ENCODE results near the gene WNT16. TPM values are rescaled to one million over a fixed set of nuclear protein-coding genes. Genes with fewer than 3 reads are reported as not detected.
A peak's percentile ranks its signal among the peaks of the same experiment; 100 is the strongest.
"Not testable (repeated sequence)": the region's sequence is repeated elsewhere in the genome, so short reads cannot be mapped to it uniquely, and the experiment has no call there.

The WNT16 gene
- total and polyA plus RNA-seq, 4 donors, result 2.8 to 12.0 (median 4.1) TPM

DNA sequence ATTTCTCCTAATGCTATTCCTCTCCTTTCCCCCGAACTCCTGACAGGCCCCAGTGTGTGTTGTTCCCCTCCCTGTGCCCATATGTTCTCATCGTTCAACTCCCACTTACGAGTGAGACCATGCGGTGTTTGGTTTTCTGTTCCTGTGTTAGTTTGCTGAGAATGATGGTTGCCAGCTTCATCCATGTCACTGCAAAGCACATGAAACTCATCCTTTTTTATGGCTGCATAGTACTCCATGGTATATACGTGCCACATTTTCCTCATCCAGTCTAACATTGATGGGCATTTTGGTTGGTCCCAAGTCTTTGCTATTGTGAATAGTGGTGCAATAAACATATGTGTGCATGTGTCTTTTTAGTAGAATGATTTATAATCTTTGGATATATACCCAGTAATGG, 38.9 kb upstream of the WNT16 start:
- H3K27me3 ChIP-seq (ENCODE audit: control insufficient read depth, insufficient read depth, low read length); DNase-seq (ENCODE audit: low read depth in 4 of 6, low spot score in 6 of 6); H3K4me3 ChIP-seq (ENCODE audit: low read depth, low read length); H3K4me1 ChIP-seq (ENCODE audit: control insufficient read depth, insufficient read depth, low read length); H3K27ac ChIP-seq (ENCODE audit: low read depth, low read length); H3K36me3 ChIP-seq (ENCODE audit: control insufficient read depth, insufficient read depth, low read length); H3K9me3 ChIP-seq (ENCODE audit: control insufficient read depth, insufficient read depth, low read length): not testable (repeated sequence)
- WGBS (ENCODE audit: insufficient coverage), result no CpG with 5 or more reads among the region's 5 CpGs

DNA sequence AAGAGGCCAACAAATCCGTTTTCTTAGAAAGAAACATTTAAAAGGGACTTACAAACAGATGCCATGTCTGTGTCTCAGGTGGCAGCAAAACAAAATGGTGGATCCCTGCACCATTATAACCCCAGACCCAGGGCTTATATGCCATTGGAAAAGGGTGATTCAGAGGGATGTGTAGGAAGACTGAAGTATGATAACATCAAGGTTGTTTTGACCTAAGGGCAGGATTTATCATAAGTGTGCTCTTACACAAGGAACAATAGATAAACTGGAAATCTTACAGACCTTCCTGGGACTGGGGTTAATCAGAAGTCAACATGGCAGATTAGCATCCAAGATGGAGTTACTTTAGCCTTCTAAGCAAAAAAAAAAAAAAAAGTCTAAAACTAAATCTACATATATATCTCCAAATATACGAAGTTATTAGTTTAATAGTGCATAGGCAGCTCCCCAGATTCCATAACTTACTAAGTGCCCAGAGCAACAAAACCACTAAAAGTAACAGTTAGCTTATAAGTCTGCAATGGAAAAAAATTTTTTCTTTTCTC, 34.3 kb upstream of the WNT16 start:
- Histone ChIP-seq H3K27ac (ENCODE audit: low read depth, low read length) (no peak overlapping the region), H3K27me3 (ENCODE audit: control insufficient read depth, insufficient read depth, low read length) (no peaks in the 10 kb centered on the region), H3K9me3 (ENCODE audit: control insufficient read depth, insufficient read depth, low read length) (no peaks in the 10 kb centered on the region), H3K4me1 (ENCODE audit: control insufficient read depth, insufficient read depth, low read length) (no peaks in the 10 kb centered on the region), H3K4me3 (ENCODE audit: low read depth, low read length) (no peak overlapping the region), H3K36me3 (ENCODE audit: control insufficient read depth, insufficient read depth, low read length) (no peaks in the 10 kb centered on the region)
- no peak for DNase-seq (ENCODE audit: low read depth in 4 of 6, low spot score in 6 of 6)
- WGBS (ENCODE audit: insufficient coverage), result no CpG with 5 or more reads among the region's 2 CpGs

DNA sequence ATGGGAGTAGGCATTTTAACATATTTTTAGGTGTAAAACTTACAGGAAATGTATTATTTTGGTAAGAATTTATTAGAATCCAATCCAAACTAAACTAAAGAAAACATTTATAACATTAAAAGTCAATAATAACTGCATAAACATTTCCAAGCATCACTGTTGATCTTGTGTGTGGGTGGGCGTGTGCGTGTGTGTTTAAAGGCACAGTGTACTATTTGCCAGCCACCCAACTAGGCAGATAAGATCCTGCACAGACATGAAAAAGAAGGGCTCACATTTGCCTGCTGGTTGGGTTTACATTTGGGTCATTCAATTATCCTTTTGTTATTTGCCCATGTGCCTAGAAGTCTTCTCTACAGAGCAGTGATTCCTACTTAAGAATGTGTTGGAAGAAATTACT, 31.0 kb upstream of the WNT16 start:
- H3K4me1 ChIP-seq (ENCODE audit: control insufficient read depth, insufficient read depth, low read length), result no peaks in the 10 kb centered on the region

DNA sequence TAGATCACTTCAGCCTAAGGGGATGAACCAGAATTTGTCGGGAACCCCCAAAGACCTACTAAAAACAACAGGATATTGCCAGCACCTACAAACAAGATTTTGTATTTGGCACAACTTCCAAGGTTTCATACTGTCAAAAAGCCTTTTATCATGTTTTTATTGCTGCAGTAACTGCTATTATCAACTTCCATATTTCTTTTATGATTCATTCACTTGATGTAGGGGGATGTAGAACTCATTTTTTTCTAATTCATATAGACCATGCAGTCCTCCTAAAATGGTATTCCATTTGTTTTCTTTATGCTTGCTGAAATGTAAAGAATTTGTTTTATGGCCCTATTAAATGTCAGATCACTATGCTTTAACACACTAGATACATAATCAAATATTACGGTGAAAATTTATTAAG, 30.0 kb upstream of the WNT16 start:
- H3K27me3 ChIP-seq (ENCODE audit: control insufficient read depth, insufficient read depth, low read length), result no peaks in the 10 kb centered on the region
- WGBS (ENCODE audit: insufficient coverage), result 86% methylated on average over 1 of the region's 2 CpGs
- no peaks in the 10 kb centered on the region for H3K9me3 ChIP-seq (ENCODE audit: control insufficient read depth, insufficient read depth, low read length)
- H3K27ac ChIP-seq (ENCODE audit: low read depth, low read length), result no peak overlapping the region
- H3K4me1 ChIP-seq (ENCODE audit: control insufficient read depth, insufficient read depth, low read length), result no peaks in the 10 kb centered on the region
- H3K36me3 ChIP-seq (ENCODE audit: control insufficient read depth, insufficient read depth, low read length), result no peaks in the 10 kb centered on the region
- no peak for DNase-seq (ENCODE audit: low read depth in 4 of 6, low spot score in 6 of 6)
- H3K4me3 ChIP-seq (ENCODE audit: low read depth, low read length), result no peak overlapping the region

More for the DNA sequence above, 31.0 kb upstream of the WNT16 start:
- H3K27ac ChIP-seq (ENCODE audit: low read depth, low read length), result no peak overlapping the region
- no peaks in the 10 kb centered on the region for H3K27me3 ChIP-seq (ENCODE audit: control insufficient read depth, insufficient read depth, low read length)
- no peak overlapping the region for H3K4me3 ChIP-seq (ENCODE audit: low read depth, low read length)
- H3K36me3 ChIP-seq (ENCODE audit: control insufficient read depth, insufficient read depth, low read length), result no peaks in the 10 kb centered on the region
- no CpG with 5 or more reads among the region's 2 CpGs for WGBS (ENCODE audit: insufficient coverage)
- H3K9me3 ChIP-seq (ENCODE audit: control insufficient read depth, insufficient read depth, low read length), result no peaks in the 10 kb centered on the region
- no peak for DNase-seq (ENCODE audit: low read depth in 4 of 6, low spot score in 6 of 6)

DNA sequence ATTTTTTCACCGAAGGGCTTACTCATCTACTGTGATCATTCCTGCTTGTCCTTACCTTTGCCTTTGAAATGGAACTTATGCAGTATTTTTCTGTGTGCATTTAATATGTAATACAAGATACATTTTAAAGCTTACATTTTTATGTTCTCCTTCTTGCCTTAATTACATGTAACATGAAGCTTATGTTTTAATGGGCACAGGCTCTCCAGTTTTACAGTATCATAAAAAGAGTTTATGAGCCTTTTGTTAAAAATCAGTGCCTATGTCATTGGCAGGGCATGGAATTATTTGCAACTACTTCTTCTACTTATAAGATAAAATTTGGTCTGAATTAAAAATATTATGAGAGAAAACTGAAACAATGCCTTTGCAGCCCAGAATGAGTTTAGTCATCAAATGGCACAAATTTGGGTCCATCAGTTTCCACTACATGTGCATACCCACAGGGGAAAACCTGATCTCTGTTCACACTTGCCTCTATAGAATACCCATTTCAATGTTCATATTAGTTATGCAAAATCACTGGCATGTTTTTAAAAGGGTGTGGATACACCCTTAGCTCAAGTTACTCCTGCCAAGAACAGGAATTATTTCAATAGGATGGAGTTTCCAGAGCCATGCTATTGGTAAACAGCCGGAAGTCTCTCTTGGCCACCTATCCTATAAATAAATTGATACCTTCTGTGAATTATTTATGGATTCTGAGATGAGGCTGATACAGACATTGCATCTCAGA, 27.9 kb upstream of the WNT16 start:
- Histone ChIP-seq H3K27me3 (ENCODE audit: control insufficient read depth, insufficient read depth, low read length) (no peaks in the 10 kb centered on the region), H3K9me3 (ENCODE audit: control insufficient read depth, insufficient read depth, low read length) (no peaks in the 10 kb centered on the region), H3K36me3 (ENCODE audit: control insufficient read depth, insufficient read depth, low read length) (no peaks in the 10 kb centered on the region), H3K4me3 (ENCODE audit: low read depth, low read length) (no peak overlapping the region), H3K4me1 (ENCODE audit: control insufficient read depth, insufficient read depth, low read length) (no peaks in the 10 kb centered on the region), H3K27ac (ENCODE audit: low read depth, low read length) (no peak overlapping the region)
- no peak for DNase-seq (ENCODE audit: low read depth in 4 of 6, low spot score in 6 of 6)
- WGBS (ENCODE audit: insufficient coverage), result no CpG with 5 or more reads among the region's 2 CpGs

DNA sequence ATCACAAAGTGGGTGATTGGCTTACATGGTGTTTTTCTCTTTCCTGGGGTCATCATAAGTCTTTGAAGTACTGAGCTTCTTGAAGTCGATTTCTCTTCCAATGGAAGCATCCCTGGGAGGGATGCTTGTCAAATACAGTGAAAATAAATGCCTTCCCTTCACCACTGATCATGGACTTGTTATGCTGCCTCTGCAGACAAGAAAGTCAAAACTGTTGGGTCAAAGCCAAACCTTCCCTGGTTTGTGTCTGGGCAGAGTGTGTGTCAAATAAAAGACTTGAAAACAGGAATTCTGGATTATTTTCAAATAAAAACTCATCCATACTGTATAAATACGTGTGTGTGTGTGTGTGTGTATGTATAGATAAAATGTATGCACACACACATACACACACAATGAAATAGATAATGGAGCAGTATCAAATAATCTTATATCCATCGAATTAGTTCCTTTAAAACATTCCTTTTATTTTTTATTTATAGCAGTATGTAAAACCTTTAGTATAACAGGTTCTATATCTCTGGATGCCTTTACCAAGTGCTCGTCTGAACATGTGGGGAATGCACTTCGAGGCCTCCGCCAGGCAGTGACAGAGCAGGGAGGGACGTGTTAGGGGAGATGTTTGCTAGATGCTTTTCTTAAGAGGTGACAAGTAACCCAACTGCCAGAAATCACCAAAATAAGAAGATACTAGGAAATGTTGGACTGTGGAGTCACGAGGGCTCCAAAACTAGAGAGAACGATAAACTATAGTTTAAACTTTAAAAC, 27.2 kb upstream of the WNT16 start:
- Histone ChIP-seq H3K27ac (ENCODE audit: low read depth, low read length) (no peak overlapping the region), H3K4me3 (ENCODE audit: low read depth, low read length) (no peak overlapping the region), H3K9me3 (ENCODE audit: control insufficient read depth, insufficient read depth, low read length) (no peaks in the 10 kb centered on the region), H3K36me3 (ENCODE audit: control insufficient read depth, insufficient read depth, low read length) (no peaks in the 10 kb centered on the region), H3K27me3 (ENCODE audit: control insufficient read depth, insufficient read depth, low read length) (no peaks in the 10 kb centered on the region), H3K4me1 (ENCODE audit: control insufficient read depth, insufficient read depth, low read length) (no peaks in the 10 kb centered on the region)
- peak in 1 of 6 donors; percentile 44 for DNase-seq (ENCODE audit: low read depth in 4 of 6, low spot score in 6 of 6)
- WGBS (ENCODE audit: insufficient coverage), result 100% methylated on average over 2 of the region's 9 CpGs

DNA sequence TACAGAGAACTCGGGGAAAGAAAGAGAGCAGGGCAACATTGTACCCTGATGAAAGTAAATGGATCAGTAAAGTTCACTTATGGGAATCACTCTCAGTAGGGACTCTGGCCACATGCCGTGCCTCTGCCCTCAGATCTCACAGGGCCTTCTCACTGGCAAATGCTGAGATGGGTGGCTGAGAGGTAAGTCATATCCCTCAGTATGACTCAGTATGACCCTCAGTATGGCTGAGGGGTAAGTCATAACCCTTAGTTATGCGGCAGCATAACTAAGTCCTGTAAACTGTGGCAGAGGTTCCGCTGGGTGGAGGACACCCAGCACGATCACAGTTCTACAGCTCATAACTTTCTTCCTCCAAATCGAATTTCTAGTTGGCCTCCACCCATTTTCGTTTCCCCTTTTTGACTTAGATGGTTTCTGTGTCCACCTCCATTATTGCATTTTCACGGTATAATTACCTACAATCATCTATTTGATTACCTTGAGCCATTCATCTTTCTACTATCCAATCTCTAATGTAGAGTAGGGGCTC, 26.5 kb upstream of the WNT16 start:
- Histone ChIP-seq H3K36me3 (ENCODE audit: control insufficient read depth, insufficient read depth, low read length) (no peaks in the 10 kb centered on the region), H3K27ac (ENCODE audit: low read depth, low read length) (no peak overlapping the region), H3K4me3 (ENCODE audit: low read depth, low read length) (no peak overlapping the region), H3K27me3 (ENCODE audit: control insufficient read depth, insufficient read depth, low read length) (no peaks in the 10 kb centered on the region), H3K4me1 (ENCODE audit: control insufficient read depth, insufficient read depth, low read length) (no peaks in the 10 kb centered on the region), H3K9me3 (ENCODE audit: control insufficient read depth, insufficient read depth, low read length) (no peaks in the 10 kb centered on the region)
- DNase-seq (ENCODE audit: low read depth in 4 of 6, low spot score in 6 of 6), result no peak
- 81% methylated on average over 4 of the region's 8 CpGs for WGBS (ENCODE audit: insufficient coverage)

DNA sequence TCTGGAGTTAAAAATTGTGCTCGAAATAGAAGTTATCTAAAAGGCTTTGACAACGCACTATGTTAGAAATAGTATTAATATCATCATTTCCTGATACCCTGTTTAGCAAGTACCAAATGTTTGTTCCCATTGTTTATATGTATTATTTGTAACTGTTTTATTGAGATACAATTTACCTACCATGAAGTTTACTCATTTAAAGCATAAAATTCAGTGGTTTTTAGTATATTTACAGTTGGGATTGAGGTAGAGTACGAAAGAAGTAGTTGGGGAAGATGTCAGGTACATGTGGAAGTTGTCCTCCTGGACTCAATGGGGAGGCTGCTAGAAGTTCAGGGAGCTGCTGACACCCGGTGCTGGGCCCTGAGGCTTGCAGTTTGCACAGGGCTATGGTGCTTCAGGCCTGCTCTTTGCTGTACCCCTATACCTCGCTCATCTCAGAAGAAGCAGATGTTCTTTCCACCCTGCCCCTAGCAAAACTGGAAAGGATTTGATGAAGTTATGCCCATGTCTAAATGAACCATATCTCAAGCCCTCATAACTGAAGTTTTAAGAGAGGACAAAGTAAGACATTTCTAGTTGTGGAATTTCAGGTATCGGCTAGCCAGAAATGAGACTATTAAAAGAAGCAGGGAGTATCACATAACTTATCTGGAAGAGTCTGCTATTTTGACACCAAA, 25.2 kb upstream of the WNT16 start:
- Histone ChIP-seq H3K36me3 (ENCODE audit: control insufficient read depth, insufficient read depth, low read length) (no peaks in the 10 kb centered on the region), H3K9me3 (ENCODE audit: control insufficient read depth, insufficient read depth, low read length) (no peaks in the 10 kb centered on the region), H3K4me1 (ENCODE audit: control insufficient read depth, insufficient read depth, low read length) (no peaks in the 10 kb centered on the region), H3K4me3 (ENCODE audit: low read depth, low read length) (no peak overlapping the region), H3K27ac (ENCODE audit: low read depth, low read length) (no peak overlapping the region), H3K27me3 (ENCODE audit: control insufficient read depth, insufficient read depth, low read length) (no peaks in the 10 kb centered on the region)
- 75% methylated on average over 2 of the region's 6 CpGs for WGBS (ENCODE audit: insufficient coverage)
- DNase-seq (ENCODE audit: low read depth in 4 of 6, low spot score in 6 of 6), result no peak

DNA sequence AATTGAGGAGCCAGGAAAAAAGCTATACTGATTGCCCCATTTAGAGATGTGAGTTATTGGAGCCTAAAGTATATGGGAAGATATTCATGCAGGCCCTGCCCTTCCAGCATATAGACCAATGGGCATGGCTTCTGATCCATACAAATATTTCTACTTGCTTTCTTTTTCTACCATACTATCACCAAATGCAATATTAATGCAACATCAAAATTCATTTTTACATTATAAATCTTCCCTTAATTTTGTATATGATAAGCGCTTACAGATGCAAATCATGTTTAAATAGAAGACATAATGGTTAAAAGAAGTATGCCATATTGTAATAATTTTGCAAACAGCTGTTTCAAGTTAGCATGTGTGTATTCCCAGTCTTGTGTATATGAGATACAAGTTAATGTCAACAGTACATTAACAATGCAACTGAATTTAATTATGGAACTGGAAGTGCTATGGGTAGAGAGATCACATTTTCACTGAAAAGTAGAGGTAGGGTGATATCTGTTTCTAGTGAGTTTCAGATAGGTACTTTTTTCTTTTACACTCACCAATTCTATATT, 24.6 kb upstream of the WNT16 start:
- Histone ChIP-seq H3K27me3 (ENCODE audit: control insufficient read depth, insufficient read depth, low read length) (no peaks in the 10 kb centered on the region), H3K4me3 (ENCODE audit: low read depth, low read length) (no peak overlapping the region), H3K27ac (ENCODE audit: low read depth, low read length) (no peak overlapping the region), H3K9me3 (ENCODE audit: control insufficient read depth, insufficient read depth, low read length) (no peaks in the 10 kb centered on the region), H3K36me3 (ENCODE audit: control insufficient read depth, insufficient read depth, low read length) (no peaks in the 10 kb centered on the region), H3K4me1 (ENCODE audit: control insufficient read depth, insufficient read depth, low read length) (no peaks in the 10 kb centered on the region)
- no peak for DNase-seq (ENCODE audit: low read depth in 4 of 6, low spot score in 6 of 6)
- no CpG with 5 or more reads among the region's 1 CpG for WGBS (ENCODE audit: insufficient coverage)
